ENCODE data around the gene SPEG. TPM values are rescaled to one million over a fixed set of nuclear protein-coding genes. Genes with fewer than 3 reads are reported as not detected.

SPEG gene
- total and polyA plus RNA-seq, 2 donors (not counting 3 experiments of a cell fraction or from before 2014, with no cell fraction given): 0.84 to 3.5 TPM

- POLR2A ChIA-PET: no interaction called here
- FAIRE-seq: no peak
- CTCF ChIA-PET: interaction anchor here (1.0 to 1.8 kb wide), 2 partner anchors 46 to 80 kb away, joined by 3 to 7 read pairs; no protein-coding TSS in a partner anchor
Observed at GRCh38 chr2:219449609-219450008, 15.0 kb downstream of the SPEG start.

More at GRCh38 chr2:219449609-219450008, 15.0 kb downstream of the SPEG start:
- Histone ChIP-seq H3K4me2 (ENCODE audit: insufficient read depth, low read length) (no peak overlapping the region), H3K4me1 (ENCODE audit: control insufficient read depth, extremely low read depth, insufficient read depth, low read length) (peaks cover 4% of the 10 kb centered on the region), H2AFZ (ENCODE audit: low read depth, low read length) (no peak overlapping the region), H4K20me1 (replicated peaks; ENCODE audit: control insufficient read depth, extremely low read depth, insufficient read depth, low read length) (no peaks in the 10 kb centered on the region), H3K36me3 (ENCODE audit: control insufficient read depth in 2 of 2, extremely low read depth in 1 of 2, insufficient read depth in 2 of 2, low read length in 2 of 2) (no peaks in the 10 kb centered on the region), H3K79me2 (ENCODE audit: control insufficient read depth, insufficient read depth, low read length) (no peaks in the 10 kb centered on the region), H3K9me1 (replicated peaks; ENCODE audit: control insufficient read depth, extremely low read depth, insufficient read depth, low read length) (no peaks in the 10 kb centered on the region), H3K4me3 (replicated peaks in 1 of 3; ENCODE audit: insufficient read depth in 1 of 3, low read depth in 1 of 3, low read length in 3 of 3) (no peak overlapping the region), H3K9me3 (replicated peaks; ENCODE audit: control insufficient read depth, insufficient read depth, low read length) (no peaks in the 10 kb centered on the region), H3K27ac (ENCODE audit: insufficient read depth, low read depth, low read length) (no peak overlapping the region), H3K9ac (replicated peaks; ENCODE audit: extremely low read depth, insufficient read depth, low read length) (no peak overlapping the region), H3K27me3 (ENCODE audit: control insufficient read depth in 2 of 2, insufficient read depth in 2 of 2, low read length in 2 of 2) (peaks cover 0 to 1% of the 10 kb centered on the region in 2 experiments)
- no peak for DNase-seq (ENCODE audit: low read depth, low spot score)
- dilution Hi-C loops (cut with MboI; ENCODE audit: extremely low pct_ligation_motif_present, low sequenced_read_pairs) (no loop called here), intact Hi-C loops (cut with micrococcal nuclease) (no loop called here)
- TF ChIP-seq, protein P1, sequence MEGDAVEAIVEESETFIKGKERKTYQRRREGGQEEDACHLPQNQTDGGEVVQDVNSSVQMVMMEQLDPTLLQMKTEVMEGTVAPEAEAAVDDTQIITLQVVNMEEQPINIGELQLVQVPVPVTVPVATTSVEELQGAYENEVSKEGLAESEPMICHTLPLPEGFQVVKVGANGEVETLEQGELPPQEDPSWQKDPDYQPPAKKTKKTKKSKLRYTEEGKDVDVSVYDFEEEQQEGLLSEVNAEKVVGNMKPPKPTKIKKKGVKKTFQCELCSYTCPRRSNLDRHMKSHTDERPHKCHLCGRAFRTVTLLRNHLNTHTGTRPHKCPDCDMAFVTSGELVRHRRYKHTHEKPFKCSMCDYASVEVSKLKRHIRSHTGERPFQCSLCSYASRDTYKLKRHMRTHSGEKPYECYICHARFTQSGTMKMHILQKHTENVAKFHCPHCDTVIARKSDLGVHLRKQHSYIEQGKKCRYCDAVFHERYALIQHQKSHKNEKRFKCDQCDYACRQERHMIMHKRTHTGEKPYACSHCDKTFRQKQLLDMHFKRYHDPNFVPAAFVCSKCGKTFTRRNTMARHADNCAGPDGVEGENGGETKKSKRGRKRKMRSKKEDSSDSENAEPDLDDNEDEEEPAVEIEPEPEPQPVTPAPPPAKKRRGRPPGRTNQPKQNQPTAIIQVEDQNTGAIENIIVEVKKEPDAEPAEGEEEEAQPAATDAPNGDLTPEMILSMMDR (IDR thresholded peaks at IDR 0.05; ENCODE audit: extremely low read depth in 1 of 2, insufficient read depth in 1 of 2, low read depth in 1 of 2, low read length in 2 of 2): no peak
- TF ChIP-seq, protein P2, sequence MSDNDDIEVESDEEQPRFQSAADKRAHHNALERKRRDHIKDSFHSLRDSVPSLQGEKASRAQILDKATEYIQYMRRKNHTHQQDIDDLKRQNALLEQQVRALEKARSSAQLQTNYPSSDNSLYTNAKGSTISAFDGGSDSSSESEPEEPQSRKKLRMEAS (IDR thresholded peaks at IDR 0.05; ENCODE audit: insufficient read depth, insufficient read length): no peak
- TF ChIP-seq FOS (IDR thresholded peaks at IDR 0.05; ENCODE audit: borderline replicate concordance, insufficient read depth, low read length): no peak
- BruUV-seq (replicated peaks): no TSS peak
